Ovary (tissue), 3 donors: ENCODE measurements around the gene NOD1.

Experiments used
- CTCF ChIP-seq, 3 donors: fragments of 450-650 bp in 2 of 3; fragments of 200-600 bp in 1 of 3; IDR thresholded peaks; one replicate each; pipeline versions ENCODE4 v1.5.1 to v1.8.0; 2016 to 2022; ENCODE audit warnings: antibody characterized with exemption in 3 of 3, mild to moderate bottlenecking in 1 of 3
- EP300 ChIP-seq: sonication (generic); formaldehyde crosslinking; IDR thresholded peaks from one replicate; pipeline ENCODE4 v1.6.1; 2017; ENCODE audit warnings: antibody characterized with exemption
- POLR2A ChIP-seq: fragments of 450-650 bp; IDR thresholded peaks from one replicate; pipeline ENCODE4 v1.6.1; 2017; ENCODE audit warnings: antibody characterized with exemption, mild to moderate bottlenecking, moderate library complexity
- donor health status: DM: no; HTN: no; CAD: no.

- TF ChIP-seq CTCF (IDR thresholded peaks at IDR 0.05) (no peak), POLR2A (no peak), EP300 (no peak)
Measured at GRCh38 chr7:30450983-30451497, 27.5 kb downstream of the NOD1 start.
